Activated CD4-positive, alpha-beta T cell treated with anti-CD3 and anti-CD28 coated beads, Interleukin-2, amount 10 ng/mL, durations not matched to agents 24 days and 14 days (primary cell): ENCODE results near the gene AIF1L. TPM values are rescaled to one million over a fixed set of nuclear protein-coding genes. Genes with fewer than 3 reads are reported as not detected.
"Not testable (repeated sequence)": the region's sequence is repeated elsewhere in the genome, so short reads cannot be mapped to it uniquely, and the experiment has no call there.

Experiments used
- DNase-seq: peaks from one replicate; pipeline ENCODE4 v3.0.0; 2022
- H3K27ac Mint-ChIP-seq: one replicate; pipeline ENCODE4 v1.8.0; 2022; ENCODE audit warnings: mild to moderate bottlenecking, mixed read lengths
- H3K27me3 Mint-ChIP-seq: one replicate; pipeline ENCODE4 v1.8.0; 2022; ENCODE audit warnings: mixed read lengths
- H3K36me3 Mint-ChIP-seq: one replicate; pipeline ENCODE4 v1.8.0; 2022; ENCODE audit warnings: low read depth, mild to moderate bottlenecking, mixed read lengths
- H3K4me1 Mint-ChIP-seq: one replicate; pipeline ENCODE4 v1.8.0; 2021; ENCODE audit warnings: mixed read lengths
- H3K4me3 Mint-ChIP-seq: one replicate; pipeline ENCODE4 v1.8.0; 2022; ENCODE audit warnings: mild to moderate bottlenecking, moderate library complexity, mixed read lengths
- H3K9me3 Mint-ChIP-seq: one replicate; pipeline ENCODE4 v1.8.0; 2021; ENCODE audit warnings: mixed read lengths
- intact Hi-C: fragments of 100-400 bp; cut with micrococcal nuclease; formaldehyde crosslinking; loops from one replicate; pipeline ENCODE4 v1.15.1; 2023
- total RNA-seq: library from RNA; stranded (reverse); gene quantifications from 2 replicates; pipeline ENCODE4 v1.2.3, GENCODE V29; 2022

AIF1L gene
- total RNA-seq, 1 donor from 2014 or later: 0.72 TPM

GRCh38 chr9:131099845-131100244 lies 3.5 kb downstream of the AIF1L start:
- H3K36me3 Mint-ChIP-seq, intact Hi-C loops, H3K27ac Mint-ChIP-seq, H3K4me3 Mint-ChIP-seq, DNase-seq, H3K4me1 Mint-ChIP-seq, H3K9me3 Mint-ChIP-seq: not testable (repeated sequence)
- peaks cover 28% of the 10 kb centered on the region for H3K27me3 Mint-ChIP-seq

- intact Hi-C loops: no loop called here
- no peaks in the 10 kb centered on the region for H3K9me3 Mint-ChIP-seq
- H3K27me3 Mint-ChIP-seq: peaks cover 22% of the 10 kb centered on the region
- H3K4me3 Mint-ChIP-seq: no peak overlapping the region
- H3K36me3 Mint-ChIP-seq: no peaks in the 10 kb centered on the region
- no peak overlapping the region for H3K27ac Mint-ChIP-seq
- no peak for DNase-seq
- H3K4me1 Mint-ChIP-seq: peaks cover 3% of the 10 kb centered on the region
Observed at GRCh38 chr9:131100445-131100844, 4.1 kb downstream of the AIF1L start.

- no peaks in the 10 kb centered on the region for H3K4me1 Mint-ChIP-seq
- intact Hi-C loops: no loop called here
- no peak overlapping the region for H3K27ac Mint-ChIP-seq
- peaks cover 15% of the 10 kb centered on the region for H3K27me3 Mint-ChIP-seq
- no peaks in the 10 kb centered on the region for H3K9me3 Mint-ChIP-seq
- DNase-seq: no peak
- H3K4me3 Mint-ChIP-seq: no peak overlapping the region
- no peaks in the 10 kb centered on the region for H3K36me3 Mint-ChIP-seq
Observed at GRCh38 chr9:131101207-131101964, 5.1 kb downstream of the AIF1L start.

DNA sequence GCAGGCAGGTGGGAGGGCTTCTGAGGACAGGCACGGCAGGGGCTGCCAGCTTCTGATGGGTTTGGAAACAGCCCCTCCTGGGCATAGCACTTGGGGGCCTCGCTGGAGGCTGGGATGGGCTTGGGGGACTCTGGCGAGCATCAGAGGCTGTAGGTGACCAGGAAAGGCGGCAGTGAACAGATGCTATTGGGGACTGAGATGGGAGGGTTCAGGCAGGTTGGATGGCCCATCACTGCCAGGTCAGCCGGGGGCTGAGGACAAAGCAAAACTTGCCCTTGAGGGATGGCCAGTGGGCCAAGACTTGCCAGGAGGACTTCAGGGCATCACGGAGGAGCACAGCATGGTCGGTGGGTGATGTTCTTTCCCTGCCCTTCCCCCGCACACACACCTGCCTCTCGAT lies 6.7 kb downstream of the AIF1L start:
- Mint-ChIP-seq H3K36me3 (no peaks in the 10 kb centered on the region), H3K4me3 (no peak overlapping the region), H3K27me3 (peaks cover 5% of the 10 kb centered on the region), H3K27ac (no peak overlapping the region), H3K9me3 (no peaks in the 10 kb centered on the region), H3K4me1 (no peaks in the 10 kb centered on the region)
- intact Hi-C loops: no loop called here
- DNase-seq: no peak

DNA sequence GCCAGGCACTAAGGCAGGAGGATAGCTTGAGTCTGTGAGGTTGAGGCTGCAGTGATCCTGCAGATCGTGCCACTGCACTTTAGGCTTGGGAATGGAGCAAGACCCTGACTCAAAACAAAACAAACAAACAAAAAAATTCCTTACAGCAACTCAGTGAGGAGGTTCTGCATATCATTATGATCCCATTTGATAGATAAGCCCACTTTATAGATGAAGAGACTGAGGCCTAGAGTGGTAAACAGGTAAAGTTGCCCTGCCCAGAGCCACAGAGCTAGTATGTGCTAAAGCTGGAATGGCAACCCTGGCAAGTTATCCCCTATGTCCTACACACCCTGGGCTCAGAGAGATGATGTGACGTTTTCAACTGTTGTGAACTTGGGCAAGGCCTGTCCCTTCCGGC lies 7.2 kb downstream of the AIF1L start:
- Mint-ChIP-seq H3K27me3 (peaks cover 2% of the 10 kb centered on the region), H3K4me1 (no peaks in the 10 kb centered on the region), H3K4me3 (no peak overlapping the region), H3K27ac (no peak overlapping the region), H3K9me3 (no peaks in the 10 kb centered on the region), H3K36me3 (no peaks in the 10 kb centered on the region)
- DNase-seq: no peak
- intact Hi-C loops: no loop called here

DNA sequence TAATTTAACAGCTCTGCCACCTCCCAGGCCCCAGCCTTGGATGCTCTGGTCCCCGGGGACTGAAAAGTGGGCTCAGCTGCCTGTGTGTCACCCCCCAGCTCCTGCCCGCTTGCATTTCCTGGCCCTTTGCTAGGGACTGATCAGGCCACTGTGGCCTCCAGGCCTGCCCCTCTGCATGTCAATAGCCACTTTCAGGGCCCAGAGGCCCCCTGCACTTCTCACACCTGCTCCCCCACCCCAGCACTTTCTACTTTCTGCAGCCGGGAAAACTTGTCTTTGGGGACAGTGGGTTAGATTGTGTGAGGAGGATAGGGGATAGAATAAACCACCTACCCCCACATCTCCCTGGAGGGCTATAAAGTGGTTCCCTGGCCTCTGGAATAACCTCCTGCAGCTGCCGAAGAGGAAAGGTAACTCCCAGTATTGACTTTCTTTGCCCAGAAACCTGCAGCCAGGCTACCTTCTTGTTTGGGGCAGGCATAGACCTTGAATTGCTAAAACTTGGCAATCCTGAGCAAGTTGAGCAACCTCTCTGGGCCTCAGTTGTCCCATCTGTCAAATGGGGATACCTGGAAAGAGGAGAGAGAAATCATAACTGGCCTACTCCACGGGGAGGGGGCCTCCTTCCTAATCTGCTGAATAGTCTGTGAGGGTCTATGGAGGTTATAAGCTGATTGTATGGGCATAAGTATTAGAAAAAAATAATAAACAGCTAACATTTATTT lies 7.8 kb downstream of the AIF1L start:
- no peak overlapping the region for H3K27ac Mint-ChIP-seq
- no peak for DNase-seq
- H3K9me3 Mint-ChIP-seq: no peaks in the 10 kb centered on the region
- H3K27me3 Mint-ChIP-seq: peaks cover under 1% of the 10 kb centered on the region
- no peaks in the 10 kb centered on the region for H3K4me1 Mint-ChIP-seq
- H3K36me3 Mint-ChIP-seq: no peaks in the 10 kb centered on the region
- intact Hi-C loops: no loop called here
- H3K4me3 Mint-ChIP-seq: no peak overlapping the region

GRCh38 chr9:131105952-131106351 lies 9.6 kb downstream of the AIF1L start:
- H3K9me3 Mint-ChIP-seq: no peaks in the 10 kb centered on the region
- H3K27me3 Mint-ChIP-seq: no peaks in the 10 kb centered on the region
- no peak overlapping the region for H3K27ac Mint-ChIP-seq
- no peak overlapping the region for H3K4me3 Mint-ChIP-seq
- DNase-seq: no peak
- H3K4me1 Mint-ChIP-seq: no peaks in the 10 kb centered on the region
- H3K36me3 Mint-ChIP-seq: no peaks in the 10 kb centered on the region
- intact Hi-C loops: no loop called here

GRCh38 chr9:131107760-131108159 lies 11.4 kb downstream of the AIF1L start:
- intact Hi-C loops: no loop called here
- no peaks in the 10 kb centered on the region for H3K9me3 Mint-ChIP-seq

GRCh38 chr9:131111186-131111853 lies 15.0 kb downstream of the AIF1L start:
- no peak overlapping the region for H3K27ac Mint-ChIP-seq
- DNase-seq: no peak
- no peaks in the 10 kb centered on the region for H3K4me1 Mint-ChIP-seq
- H3K9me3 Mint-ChIP-seq: no peaks in the 10 kb centered on the region
- intact Hi-C loops: no loop called here
- H3K27me3 Mint-ChIP-seq: peaks cover 2% of the 10 kb centered on the region
- H3K36me3 Mint-ChIP-seq: no peaks in the 10 kb centered on the region
- no peak overlapping the region for H3K4me3 Mint-ChIP-seq

More at GRCh38 chr9:131107760-131108159, 11.4 kb downstream of the AIF1L start:
- H3K36me3 Mint-ChIP-seq: no peaks in the 10 kb centered on the region
- no peak for DNase-seq
- H3K4me3 Mint-ChIP-seq: no peak overlapping the region
- H3K4me1 Mint-ChIP-seq: no peaks in the 10 kb centered on the region
- H3K27me3 Mint-ChIP-seq: no peaks in the 10 kb centered on the region
- H3K27ac Mint-ChIP-seq: no peak overlapping the region

DNA sequence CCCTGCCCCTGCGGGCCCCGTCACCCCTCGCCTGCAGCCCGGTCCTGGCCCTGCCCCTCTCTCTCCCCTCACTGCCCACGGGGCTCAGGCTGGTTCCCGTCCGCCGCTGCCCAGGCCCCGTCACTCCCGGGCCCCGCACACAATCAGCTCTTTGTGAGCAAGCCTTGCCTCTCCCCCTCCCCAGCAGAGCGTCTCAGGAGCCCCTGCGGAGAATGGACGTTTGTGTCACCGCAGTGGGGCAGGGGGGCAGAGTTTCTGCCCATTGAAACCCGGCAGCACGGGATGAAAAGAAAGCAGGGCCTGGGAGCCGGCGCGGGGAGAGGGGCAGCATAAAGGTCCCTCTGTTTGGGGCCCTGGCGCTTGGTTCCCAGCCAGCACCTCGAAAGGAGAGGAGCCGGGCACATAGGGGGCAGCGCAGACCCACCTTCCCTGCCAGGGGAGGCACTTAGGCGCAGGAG lies 15.6 kb downstream of the AIF1L start:
- H3K27ac Mint-ChIP-seq: no peak overlapping the region
- DNase-seq: no peak
- intact Hi-C loops: no loop called here
- H3K36me3 Mint-ChIP-seq: no peaks in the 10 kb centered on the region
- H3K27me3 Mint-ChIP-seq: peaks cover 2% of the 10 kb centered on the region
- H3K4me1 Mint-ChIP-seq: no peaks in the 10 kb centered on the region
- H3K4me3 Mint-ChIP-seq: no peak overlapping the region
- H3K9me3 Mint-ChIP-seq: no peaks in the 10 kb centered on the region

DNA sequence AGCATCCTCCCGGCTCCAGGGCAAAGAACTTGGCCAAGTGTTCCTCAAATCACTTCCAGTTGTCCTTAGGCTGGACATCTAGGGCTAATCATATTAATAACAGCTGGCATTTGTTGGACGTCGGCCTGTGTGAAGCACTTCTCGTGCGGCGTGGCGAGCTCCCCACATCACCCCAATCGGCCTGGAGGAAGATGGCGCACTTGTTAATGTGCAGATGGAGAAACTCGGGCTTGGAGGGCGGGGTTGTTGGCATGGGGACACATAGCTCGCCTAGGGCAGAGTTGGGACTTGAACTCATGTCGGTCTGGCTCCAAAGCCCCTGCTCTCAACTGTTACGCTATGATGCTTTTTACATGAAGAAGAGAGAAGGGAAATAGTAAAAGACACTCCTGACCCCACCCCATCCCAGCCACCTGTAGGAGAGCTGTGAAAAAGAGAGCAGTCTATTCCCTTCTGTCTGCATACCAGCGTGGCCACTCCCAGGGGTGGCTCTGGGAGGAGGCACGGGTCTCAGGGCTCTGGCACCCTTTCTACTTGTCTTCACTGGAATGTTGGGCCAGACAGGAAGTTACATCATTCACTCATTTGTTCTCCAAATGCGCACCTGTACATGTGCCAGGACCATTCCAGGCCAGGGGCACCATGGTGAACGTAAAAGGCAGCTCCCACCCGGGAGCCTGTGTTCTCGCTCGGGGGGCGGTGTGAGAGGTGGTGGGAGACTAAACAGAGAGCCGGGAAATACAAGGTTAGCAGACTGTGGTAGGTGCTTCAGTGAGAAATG lies 16.2 kb downstream of the AIF1L start:
- intact Hi-C loops: no loop called here
- Mint-ChIP-seq H3K27me3 (peaks cover 2% of the 10 kb centered on the region), H3K4me1 (no peaks in the 10 kb centered on the region), H3K9me3 (no peaks in the 10 kb centered on the region), H3K27ac (no peak overlapping the region), H3K36me3 (no peaks in the 10 kb centered on the region), H3K4me3 (no peak overlapping the region)
- no peak for DNase-seq

DNA sequence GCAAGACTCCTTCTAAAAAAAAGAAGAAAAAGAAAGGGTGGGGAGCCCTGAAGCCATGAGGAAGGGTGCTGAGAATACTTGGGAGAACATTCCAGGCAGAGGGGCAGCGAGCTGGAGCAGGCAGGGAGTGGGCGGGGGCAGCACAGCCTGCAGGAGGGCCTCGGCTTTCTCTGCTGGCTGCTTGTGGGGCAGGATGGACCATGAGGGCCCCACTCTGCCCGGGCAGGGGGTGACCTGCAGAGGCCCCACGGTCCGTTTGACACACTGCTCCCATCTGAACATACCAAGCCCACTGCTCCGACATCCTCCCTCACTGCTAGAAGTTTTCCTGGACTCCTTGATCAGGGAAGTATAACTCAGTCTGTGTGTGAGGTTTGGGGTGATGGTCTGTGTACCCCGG lies 17.3 kb downstream of the AIF1L start:
- peaks cover 6% of the 10 kb centered on the region for H3K27me3 Mint-ChIP-seq
- no peak for DNase-seq
- intact Hi-C loops: no loop called here
- no peak overlapping the region for H3K4me3 Mint-ChIP-seq
- H3K27ac Mint-ChIP-seq: no peak overlapping the region
- no peaks in the 10 kb centered on the region for H3K36me3 Mint-ChIP-seq
- no peaks in the 10 kb centered on the region for H3K4me1 Mint-ChIP-seq
- no peaks in the 10 kb centered on the region for H3K9me3 Mint-ChIP-seq

DNA sequence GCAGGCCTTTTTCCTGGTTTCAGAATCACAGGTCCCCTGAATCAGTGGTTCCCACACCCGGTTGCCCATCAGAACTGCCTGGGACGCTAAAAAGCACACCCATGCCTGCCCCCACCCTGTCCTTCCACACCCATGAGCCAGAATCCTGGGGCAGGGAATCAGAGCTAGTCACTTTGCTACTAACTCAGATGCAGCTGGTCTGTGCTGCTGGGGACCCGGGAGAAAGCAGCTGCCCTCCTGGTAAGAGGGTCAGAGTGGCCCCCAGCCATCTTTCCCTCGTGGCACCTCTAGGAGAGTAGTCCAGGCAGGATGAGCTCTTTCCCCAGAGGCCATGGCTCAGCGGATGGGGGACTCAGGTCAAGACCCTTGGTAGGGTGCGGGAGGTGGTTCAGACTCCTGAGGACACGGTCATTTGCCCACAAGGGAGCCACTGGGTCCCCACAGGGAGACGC lies 17.8 kb downstream of the AIF1L start:
- Mint-ChIP-seq H3K36me3 (no peaks in the 10 kb centered on the region), H3K27me3 (peaks cover 8% of the 10 kb centered on the region), H3K4me1 (no peaks in the 10 kb centered on the region), H3K27ac (no peak overlapping the region), H3K9me3 (no peaks in the 10 kb centered on the region), H3K4me3 (no peak overlapping the region)
- intact Hi-C loops: no loop called here
- DNase-seq: no peak
